Caki2 (cell line): ENCODE data around the gene DPEP2. TPM values are rescaled to one million over a fixed set of nuclear protein-coding genes. Genes with fewer than 3 reads are reported as not detected.

Experiments
- DNase-seq: peaks from one replicate; pipeline ENCODE4 v3.0.0-alpha.2; 2015; ENCODE audit warnings: low read depth
- in situ Hi-C: cut with HindIII; loops from 2 replicates; pipeline ENCODE4 v1.10.0; 2016; ENCODE audit warnings: low sequenced_read_pairs, low pct_unique_long_range_greater_than_20kb, mixed read lengths
- total RNA-seq: library from RNA; depleted of rRNA; stranded (reverse); fragments of >200 nt; shearing (Covaris generic); gene quantifications from 2 replicates; pipeline ENCODE4 v1.2.3, GENCODE V29; 2014; ENCODE audit warnings: low replicate concordance

Gene DPEP2
- total RNA-seq, 1 experiment from 2014 or later = not detected

DNA sequence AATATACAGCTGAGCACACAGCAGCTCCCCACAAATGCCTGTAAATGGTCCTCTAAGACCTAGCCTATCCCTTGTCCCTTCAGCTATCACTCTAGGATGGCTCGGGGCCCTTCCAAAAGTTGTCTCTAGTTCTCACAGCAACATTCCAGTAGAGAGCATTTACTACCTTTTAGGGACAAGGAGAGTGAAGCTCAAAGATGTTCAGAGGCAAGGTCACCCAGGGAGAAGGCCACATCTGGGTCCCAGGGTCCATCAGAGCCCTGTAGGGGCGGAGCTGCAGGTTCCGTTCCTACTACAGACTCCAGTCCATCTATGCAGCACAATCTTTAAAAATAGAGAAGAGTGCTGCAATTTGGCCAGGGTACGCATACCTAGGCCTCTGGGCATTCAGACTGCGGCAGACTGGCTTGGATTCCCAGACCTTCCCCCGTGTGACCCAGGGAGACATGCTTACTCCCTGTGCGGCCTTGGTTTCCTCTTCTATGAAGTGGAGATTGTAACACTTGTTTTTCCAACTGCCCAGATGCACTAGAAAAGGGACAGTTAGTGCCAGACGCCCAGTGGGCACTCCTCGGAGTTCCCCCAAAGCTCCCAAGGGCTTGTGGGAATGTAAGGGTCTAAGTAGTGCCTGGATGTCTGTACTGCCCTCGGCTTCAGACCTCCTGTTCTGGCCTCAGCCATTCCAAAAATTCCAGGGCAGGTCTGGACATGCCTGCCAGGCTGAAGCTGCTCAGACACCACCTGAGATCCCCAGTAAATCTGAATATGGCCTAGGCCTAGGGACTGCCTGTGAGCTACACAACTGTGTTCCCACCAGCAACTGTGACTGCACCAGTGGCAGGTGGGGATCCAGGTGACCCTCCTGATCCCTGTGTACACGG, 33.4 kb downstream of the DPEP2 start:
- DNase-seq = no peak
- in situ Hi-C loops = no loop called here

DNA sequence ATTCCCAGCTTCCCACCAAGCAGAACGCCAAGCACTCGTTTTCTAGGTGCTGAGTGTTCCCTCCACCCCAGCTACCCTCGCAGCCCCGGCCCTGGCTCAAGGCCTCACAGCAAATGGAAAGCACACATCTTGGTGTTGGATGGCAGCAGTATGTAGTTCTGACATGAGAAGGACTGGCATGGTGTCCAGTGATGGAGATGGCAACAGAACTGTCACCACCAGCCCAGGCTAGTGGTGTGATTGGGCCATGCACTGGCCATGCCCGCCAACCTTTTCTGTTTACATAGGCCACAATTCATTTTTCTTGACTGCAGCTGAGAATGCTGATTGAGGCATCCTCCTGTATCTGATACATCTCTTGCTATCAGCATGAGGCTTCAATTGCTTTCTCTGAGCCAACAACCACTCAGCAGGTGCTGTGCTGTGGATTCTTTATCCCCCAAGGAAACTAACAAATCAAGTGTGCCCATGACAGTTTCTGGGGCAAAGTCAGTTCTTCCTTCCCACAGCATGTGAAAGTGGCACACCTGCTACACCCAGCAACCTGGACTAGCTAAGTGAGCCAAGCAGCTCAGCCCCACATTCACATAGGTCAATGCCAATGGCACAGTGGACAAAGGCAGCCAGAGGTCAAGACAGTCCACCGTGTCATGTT, 34.7 kb downstream of the DPEP2 start:
- in situ Hi-C loops = no loop called here
- DNase-seq = no peak

GRCh38 chr16:67963662-67964321, 35.5 kb downstream of the DPEP2 start:
- in situ Hi-C loops = no loop called here
- DNase-seq = no peak

DNA sequence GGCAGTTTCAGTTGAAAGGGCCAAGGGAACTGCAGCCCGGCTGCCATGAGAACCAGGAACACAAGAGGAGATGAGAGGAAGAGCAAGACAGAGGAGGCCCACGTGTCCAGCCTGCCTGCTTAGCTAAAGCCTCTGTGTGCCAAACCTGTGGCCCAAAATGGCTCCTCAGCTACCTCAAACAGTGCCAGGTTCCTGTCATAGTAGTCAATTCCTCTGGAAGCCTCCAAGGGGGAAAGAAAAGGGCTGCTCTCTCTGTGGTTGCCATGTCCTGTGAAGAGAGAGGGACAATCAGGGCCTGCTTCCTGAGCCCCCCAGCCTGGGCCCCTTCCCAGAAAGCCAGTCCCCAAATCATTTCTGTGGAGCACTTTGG, 36.0 kb downstream of the DPEP2 start:
- in situ Hi-C loops = no loop called here
- no peak for DNase-seq

GRCh38 chr16:67962135-67962534, 37.1 kb downstream of the DPEP2 start:
- DNase-seq = no peak
- in situ Hi-C loops = no loop called here

- in situ Hi-C loops = no loop called here
- no peak for DNase-seq
These were observed 37.7 kb downstream of the DPEP2 start for GRCh38 chr16:67961551-67961957.

DNA sequence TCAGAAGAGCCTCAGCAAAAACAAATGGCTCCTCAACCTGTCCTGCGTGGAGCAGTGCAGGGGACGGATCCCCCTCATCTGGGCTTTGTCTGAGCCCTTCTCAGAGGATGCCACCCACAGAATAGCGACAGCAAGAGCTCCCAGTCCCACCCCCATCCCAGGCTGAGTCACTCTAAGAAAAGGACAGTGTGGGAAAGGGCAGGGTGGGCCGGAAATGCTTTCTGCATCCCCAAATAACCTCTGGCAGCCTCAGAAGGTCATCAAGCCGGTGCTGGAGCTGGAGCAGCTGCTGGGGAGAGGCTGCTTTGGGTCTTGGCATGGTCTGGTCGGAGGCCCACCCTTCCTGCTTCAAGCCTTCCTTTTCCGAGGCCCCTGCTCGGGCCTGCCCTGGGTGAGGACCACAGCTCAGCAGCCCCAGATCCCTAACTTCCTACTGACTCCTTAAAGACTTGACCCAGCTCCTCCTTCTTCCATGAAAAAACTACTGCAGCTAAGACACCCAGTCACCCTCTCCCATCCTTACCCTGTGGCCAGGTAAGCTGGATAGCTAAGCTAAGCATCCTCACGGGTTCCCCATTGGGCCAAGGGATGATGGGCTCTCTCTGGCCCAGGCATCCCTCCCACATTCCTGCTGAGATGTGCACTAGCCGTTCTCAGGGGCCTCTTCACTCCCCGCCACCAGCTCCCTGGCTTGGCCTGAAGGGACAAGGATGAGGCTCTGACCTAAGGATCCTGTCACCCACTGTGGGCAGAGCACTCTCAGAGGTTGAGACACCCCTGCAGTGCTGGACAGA, 39.6 kb downstream of the DPEP2 start:
- in situ Hi-C loops = no loop called here
- no peak for DNase-seq

DNA sequence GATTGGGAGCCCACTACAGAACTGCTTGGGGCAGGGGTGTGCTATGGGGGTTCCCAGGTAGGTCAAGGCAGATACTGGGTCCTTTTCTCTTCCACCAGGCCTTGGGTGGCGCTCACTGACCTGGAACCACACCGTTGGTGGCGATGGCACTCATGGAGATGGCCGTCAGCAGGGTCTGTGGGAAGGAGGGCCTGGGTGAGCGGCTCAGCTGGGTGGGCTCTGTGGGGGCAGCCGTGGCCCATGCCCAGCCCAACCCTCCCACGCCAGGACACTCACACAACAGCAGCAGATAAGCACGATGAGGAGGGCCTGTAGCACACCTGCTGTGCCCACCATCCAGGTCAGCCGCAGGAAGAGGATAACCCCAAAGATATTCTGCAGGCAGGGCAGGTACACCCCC, 41.7 kb downstream of the DPEP2 start:
- in situ Hi-C loops = no loop called here
- no peak for DNase-seq

GRCh38 chr16:67954421-67955196, 44.7 kb downstream of the DPEP2 start:
- no peak for DNase-seq
- in situ Hi-C loops = no loop called here

- in situ Hi-C loops = no loop called here
- no peak for DNase-seq
These were observed 45.5 kb downstream of the DPEP2 start for GRCh38 chr16:67953641-67954375.

DNA sequence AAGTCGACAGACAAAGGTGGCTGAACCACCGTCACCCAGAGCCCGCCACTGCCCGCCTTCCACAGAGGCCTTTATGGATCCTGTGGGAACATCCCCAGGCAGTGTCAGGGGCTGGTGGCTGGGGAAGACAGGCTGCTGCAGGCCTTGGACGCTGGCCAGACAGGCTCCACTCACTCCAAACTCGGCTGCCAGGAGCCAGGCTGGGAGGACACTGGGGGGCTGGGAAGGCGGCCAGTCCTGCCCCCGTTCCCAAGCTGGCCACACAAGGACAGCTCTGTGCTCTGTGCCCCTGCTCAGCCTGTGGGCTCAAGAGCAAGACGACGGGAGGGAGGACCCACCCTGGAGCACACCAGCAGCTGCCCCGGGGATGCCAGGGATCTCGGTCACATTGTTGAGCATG, 47.8 kb downstream of the DPEP2 start:
- in situ Hi-C loops = no loop called here

DNA sequence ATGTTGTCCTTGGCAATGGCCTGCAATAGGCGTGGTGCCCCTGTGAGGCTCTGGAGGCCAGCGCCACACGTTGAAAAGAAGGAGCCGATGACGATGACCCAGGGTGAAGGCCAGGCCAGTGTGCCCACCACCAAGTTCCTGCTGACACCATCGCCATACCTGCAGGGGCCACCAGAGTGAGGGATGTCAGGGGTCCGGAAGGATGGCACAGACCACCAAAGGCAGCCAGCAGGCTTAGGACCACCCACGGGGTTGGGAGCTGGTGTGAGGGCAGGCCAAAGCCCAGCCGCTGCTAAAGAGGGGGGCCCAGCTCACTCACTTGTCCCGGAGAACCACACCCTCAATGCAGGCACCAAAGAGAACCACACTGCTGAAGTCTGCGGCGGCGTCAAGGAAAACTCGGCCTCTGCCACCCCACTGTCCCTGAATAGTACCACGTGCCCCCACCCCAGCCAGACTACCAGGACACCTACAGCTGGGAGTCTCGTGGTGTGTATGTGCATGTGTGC, 48.9 kb downstream of the DPEP2 start:
- DNase-seq = no peak
- in situ Hi-C loops = no loop called here

More for the DNA sequence above, 47.8 kb downstream of the DPEP2 start:
- no peak for DNase-seq

GRCh38 chr16:67949645-67950044, 49.6 kb downstream of the DPEP2 start:
- DNase-seq = no peak
- in situ Hi-C loops = no loop called here

- in situ Hi-C loops = no loop called here
These were observed 51.3 kb downstream of the DPEP2 start for GRCh38 chr16:67948015-67948414.

DNA sequence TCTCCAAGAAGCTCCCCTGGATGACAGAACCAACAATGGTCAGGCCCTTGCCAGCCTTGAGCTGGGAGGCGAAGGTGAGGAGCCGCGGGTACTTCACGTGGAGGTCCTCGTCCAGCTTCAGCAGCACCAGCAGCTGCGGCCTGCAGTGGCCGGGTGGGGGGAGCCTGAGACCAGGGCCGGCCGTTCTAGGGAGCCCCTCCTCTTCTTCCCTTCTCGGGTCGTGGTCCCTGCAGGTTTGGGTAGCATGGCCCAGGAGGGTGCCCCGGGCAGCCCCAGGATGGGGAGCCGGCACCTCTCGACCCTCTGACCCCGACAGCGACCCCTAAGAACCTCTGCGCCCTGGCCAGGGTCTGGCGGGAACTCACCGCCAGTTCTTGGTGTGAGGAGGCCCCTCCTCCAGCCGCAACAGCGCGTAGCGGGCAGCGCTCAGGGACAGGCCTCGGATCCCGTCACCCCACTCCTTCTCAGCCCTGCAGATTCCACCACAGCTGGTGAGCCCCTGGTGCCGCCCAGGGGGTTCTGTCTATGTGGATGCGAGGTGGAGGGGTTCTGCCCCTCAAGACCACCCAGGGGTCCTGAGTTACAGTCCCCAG, 52.2 kb downstream of the DPEP2 start:
- no peak for DNase-seq
- in situ Hi-C loops = no loop called here

More at GRCh38 chr16:67948015-67948414, 51.3 kb downstream of the DPEP2 start:
- no peak for DNase-seq

GRCh38 chr16:67946128-67946569, 53.1 kb downstream of the DPEP2 start:
- no peak for DNase-seq
- in situ Hi-C loops = no loop called here
